ENCODE results near the gene ATP11A. TPM values are rescaled to one million over a fixed set of nuclear protein-coding genes. Genes with fewer than 3 reads are reported as not detected.

ATP11A gene
- total RNA-seq, 1 donor from 2014 or later = 6.1 TPM

GRCh38 chr13:112894423-112894672, 204.5 kb downstream of the ATP11A start:
- H3K36me3 ChIP-seq (ENCODE audit: control insufficient read depth, insufficient read depth, low read length) = no peaks in the 10 kb centered on the region
- peaks cover 20% of the 10 kb centered on the region for H3K27me3 ChIP-seq (ENCODE audit: control insufficient read depth, insufficient read depth, low read length)
- no peak for DNase-seq (ENCODE audit: low read depth)
- no peak for FAIRE-seq
- peak overlapping the region; percentile 16 for H3K4me3 ChIP-seq (ENCODE audit: low read depth, low read length)
- TF ChIP-seq, protein P1, sequence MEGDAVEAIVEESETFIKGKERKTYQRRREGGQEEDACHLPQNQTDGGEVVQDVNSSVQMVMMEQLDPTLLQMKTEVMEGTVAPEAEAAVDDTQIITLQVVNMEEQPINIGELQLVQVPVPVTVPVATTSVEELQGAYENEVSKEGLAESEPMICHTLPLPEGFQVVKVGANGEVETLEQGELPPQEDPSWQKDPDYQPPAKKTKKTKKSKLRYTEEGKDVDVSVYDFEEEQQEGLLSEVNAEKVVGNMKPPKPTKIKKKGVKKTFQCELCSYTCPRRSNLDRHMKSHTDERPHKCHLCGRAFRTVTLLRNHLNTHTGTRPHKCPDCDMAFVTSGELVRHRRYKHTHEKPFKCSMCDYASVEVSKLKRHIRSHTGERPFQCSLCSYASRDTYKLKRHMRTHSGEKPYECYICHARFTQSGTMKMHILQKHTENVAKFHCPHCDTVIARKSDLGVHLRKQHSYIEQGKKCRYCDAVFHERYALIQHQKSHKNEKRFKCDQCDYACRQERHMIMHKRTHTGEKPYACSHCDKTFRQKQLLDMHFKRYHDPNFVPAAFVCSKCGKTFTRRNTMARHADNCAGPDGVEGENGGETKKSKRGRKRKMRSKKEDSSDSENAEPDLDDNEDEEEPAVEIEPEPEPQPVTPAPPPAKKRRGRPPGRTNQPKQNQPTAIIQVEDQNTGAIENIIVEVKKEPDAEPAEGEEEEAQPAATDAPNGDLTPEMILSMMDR (IDR thresholded peaks at IDR 0.05; ENCODE audit: insufficient read depth, low read length, severe bottlenecking) = no peak

GRCh38 chr13:112894673-112895481, 205.0 kb downstream of the ATP11A start:
- Histone ChIP-seq H3K4me3 (ENCODE audit: low read depth, low read length) (peak overlapping the region; percentile 16), H3K36me3 (ENCODE audit: control insufficient read depth, insufficient read depth, low read length) (no peaks in the 10 kb centered on the region), H3K27me3 (ENCODE audit: control insufficient read depth, insufficient read depth, low read length) (peaks cover 20% of the 10 kb centered on the region)
- DNase-seq (ENCODE audit: low read depth) (no peak), FAIRE-seq (no peak)
- TF ChIP-seq, protein P1 (IDR thresholded peaks at IDR 0.05; ENCODE audit: insufficient read depth, low read length, severe bottlenecking) = no peak

DNA sequence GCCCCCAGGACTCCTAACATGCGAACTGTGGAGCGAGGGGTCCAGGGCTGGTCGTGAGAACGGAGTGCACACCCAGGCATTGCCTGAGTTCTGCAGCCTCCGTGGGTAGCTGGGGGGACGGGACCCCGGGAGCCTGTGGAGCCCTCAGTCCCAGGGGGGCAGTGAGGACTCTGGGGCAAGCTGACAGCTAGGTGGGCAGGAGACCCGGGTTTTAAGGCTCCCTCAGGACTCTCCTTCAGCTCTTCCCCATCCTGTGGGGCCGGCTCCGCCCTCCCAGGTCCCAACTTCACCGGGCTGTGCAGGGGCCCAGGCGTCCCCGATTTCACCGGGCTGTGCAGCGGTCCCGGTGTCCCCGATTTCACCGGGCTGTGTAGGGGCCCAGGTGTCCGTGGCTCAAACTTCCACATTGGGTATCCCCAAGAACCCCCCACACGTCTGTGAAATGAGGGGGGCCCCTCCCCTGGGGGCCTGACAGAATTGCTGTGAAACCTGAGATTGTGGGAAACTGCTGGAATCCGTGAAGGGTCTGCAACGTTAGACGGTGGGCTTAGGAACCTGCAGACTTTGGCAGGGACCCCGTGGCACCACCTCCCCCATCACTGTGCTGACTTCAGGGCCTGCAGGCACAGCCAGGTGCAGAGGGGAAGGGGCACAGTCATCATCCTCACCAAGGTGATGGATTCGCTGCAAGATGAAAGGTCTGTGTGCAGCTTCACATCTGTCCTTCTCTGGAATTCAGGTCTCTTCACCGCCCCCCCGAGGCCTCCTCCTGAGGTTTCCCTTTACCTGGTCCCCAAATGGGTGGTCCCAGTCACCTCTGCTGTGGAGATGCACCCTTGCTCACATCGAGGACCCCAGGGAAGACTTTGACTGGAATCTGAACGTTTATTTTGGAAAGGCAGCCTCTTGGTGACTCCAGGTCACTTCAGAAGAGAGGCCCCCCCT, 206.0 kb downstream of the ATP11A start:
- Histone ChIP-seq H3K27me3 (ENCODE audit: control insufficient read depth, insufficient read depth, low read length) (peaks cover 20% of the 10 kb centered on the region), H3K36me3 (ENCODE audit: control insufficient read depth, insufficient read depth, low read length) (no peaks in the 10 kb centered on the region), H3K4me3 (ENCODE audit: low read depth, low read length) (no peak overlapping the region)
- FAIRE-seq (no peak), DNase-seq (ENCODE audit: low read depth) (no peak)
- TF ChIP-seq, protein P1 (IDR thresholded peaks at IDR 0.05; ENCODE audit: insufficient read depth, low read length, severe bottlenecking) = no peak

GRCh38 chr13:112896736-112897602, 207.1 kb downstream of the ATP11A start:
- DNase-seq (ENCODE audit: low read depth) (no peak), FAIRE-seq (no peak)
- Histone ChIP-seq H3K27me3 (ENCODE audit: control insufficient read depth, insufficient read depth, low read length) (peaks cover 20% of the 10 kb centered on the region), H3K36me3 (ENCODE audit: control insufficient read depth, insufficient read depth, low read length) (no peaks in the 10 kb centered on the region), H3K4me3 (ENCODE audit: low read depth, low read length) (no peak overlapping the region)
- TF ChIP-seq, protein P1 (IDR thresholded peaks at IDR 0.05; ENCODE audit: insufficient read depth, low read length, severe bottlenecking) = no peak

GRCh38 chr13:112897603-112897955, 207.7 kb downstream of the ATP11A start:
- peaks cover 18% of the 10 kb centered on the region for H3K27me3 ChIP-seq (ENCODE audit: control insufficient read depth, insufficient read depth, low read length)
- no peak for FAIRE-seq
- no peak for DNase-seq (ENCODE audit: low read depth)
- TF ChIP-seq, protein P1 (IDR thresholded peaks at IDR 0.05; ENCODE audit: insufficient read depth, low read length, severe bottlenecking) = no peak
- no peaks in the 10 kb centered on the region for H3K36me3 ChIP-seq (ENCODE audit: control insufficient read depth, insufficient read depth, low read length)
- H3K4me3 ChIP-seq (ENCODE audit: low read depth, low read length) = no peak overlapping the region
